CD4-positive, alpha-beta T cell (primary cell): ENCODE data around the gene RCAN2. TPM values are rescaled to one million over a fixed set of nuclear protein-coding genes. Genes with fewer than 3 reads are reported as not detected.

Source experiments
- ATAC-seq: fragments of 200-7000 bp; cut with Tn5 transposase; one replicate; pipeline ENCODE4 v1.10.0; 2022; ENCODE audit warnings: mild to moderate bottlenecking; ENCODE audit not compliant: poor library complexity
- CTCF ChIA-PET: fragments of 350-600 bp; sonication (Branson Sonifier 250); formaldehyde crosslinking; loops from one replicate; lab custom pipeline; 2021; ENCODE audit warnings: antibody characterized with exemption, inconsistent platforms; lab: Charles Lee
- POLR2A ChIA-PET: fragments of 350-600 bp; sonication (Branson Sonifier 250); formaldehyde crosslinking; loops from one replicate; lab custom pipeline; 2021; ENCODE audit warnings: antibody characterized with exemption, inconsistent platforms; lab: Charles Lee
- DNase-seq, 14 experiments: peaks; one replicate each; pipeline ENCODE4 v3.0.0-alpha.2; 2013 to 2020; ENCODE audit warnings: mixed read lengths in 2 of 14
- H3K27ac ChIP-seq, 2 donors: one replicate each; pipeline versions ENCODE4 v1.5.1 to v1.7.0; 2013; ENCODE audit warnings: low read length in 2 of 2, low read depth in 1 of 2, mild to moderate bottlenecking in 1 of 2
- H3K27me3 ChIP-seq, 2 experiments: 1 replicate in 1 of 2; 2 replicates in 1 of 2; pipeline versions ENCODE4 v1.6.1 to v1.7.0; 2013; ENCODE audit warnings: low read length in 2 of 2, control low read depth in 1 of 2, mild to moderate bottlenecking in 1 of 2, moderate library complexity in 1 of 2; ENCODE audit not compliant: insufficient read depth in 2 of 2, control insufficient read depth in 1 of 2
- H3K36me3 ChIP-seq: one replicate; pipeline ENCODE4 v1.6.1; 2013; ENCODE audit warnings: low read length, control low read depth; ENCODE audit not compliant: insufficient read depth
- H3K4me1 ChIP-seq: one replicate; pipeline ENCODE4 v1.6.1; 2013; ENCODE audit warnings: low read length, control low read depth; ENCODE audit not compliant: insufficient read depth
- H3K4me3 ChIP-seq: one replicate; pipeline ENCODE4 v1.5.1; 2013; ENCODE audit warnings: mild to moderate bottlenecking, low read length, moderate library complexity
- H3K9me3 ChIP-seq, 2 experiments: 1 replicate in 1 of 2; 2 replicates in 1 of 2; pipeline versions ENCODE4 v1.6.1 to v1.7.0; 2013; ENCODE audit warnings: low read length in 2 of 2, mild to moderate bottlenecking in 2 of 2, control low read depth in 1 of 2, moderate library complexity in 1 of 2; ENCODE audit not compliant: control insufficient read depth in 1 of 2, insufficient read depth in 1 of 2
- H3K27ac Mint-ChIP-seq: one replicate; pipeline ENCODE4 v1.8.0; 2020; ENCODE audit warnings: mixed read lengths
- H3K27me3 Mint-ChIP-seq: one replicate; pipeline ENCODE4 v1.8.0; 2021; ENCODE audit warnings: mixed read lengths
- H3K36me3 Mint-ChIP-seq: one replicate; pipeline ENCODE4 v1.8.0; 2021; ENCODE audit warnings: low read depth, mixed read lengths
- H3K4me1 Mint-ChIP-seq: one replicate; pipeline ENCODE4 v1.8.0; 2021; ENCODE audit warnings: low read depth, mixed read lengths
- H3K4me3 Mint-ChIP-seq: one replicate; pipeline ENCODE4 v1.8.0; 2020; ENCODE audit warnings: mild to moderate bottlenecking, mixed read lengths
- H3K9me3 Mint-ChIP-seq: one replicate; pipeline ENCODE4 v1.8.0; 2020; ENCODE audit warnings: mixed read lengths
- intact Hi-C, 2 experiments: fragments of 100-400 bp; cut with DNase I in 1 of 2; cut with micrococcal nuclease in 1 of 2; formaldehyde crosslinking; loops; one replicate each; pipeline versions ENCODE4 v1.15.1 to v1.9.0; 2023 to 2025; cut with DNase I, micrococcal nuclease
- total RNA-seq, 174 experiments: library from RNA in 2 of 174; stranded (reverse) in 2 of 174; gene quantifications; one replicate each; pipeline ENCODE4 v1.2.3 and lab custom pipeline; 2021 to 2026
- TF ChIP-seq, protein P1 (sequence below): fragments of 200-600 bp; IDR thresholded peaks from one replicate; pipeline ENCODE4 v1.8.0; 2022; ENCODE audit warnings: antibody characterized with exemption, mild to moderate bottlenecking

The RCAN2 gene
- total RNA-seq, 2 experiments from 2014 or later, result not detected

DNA sequence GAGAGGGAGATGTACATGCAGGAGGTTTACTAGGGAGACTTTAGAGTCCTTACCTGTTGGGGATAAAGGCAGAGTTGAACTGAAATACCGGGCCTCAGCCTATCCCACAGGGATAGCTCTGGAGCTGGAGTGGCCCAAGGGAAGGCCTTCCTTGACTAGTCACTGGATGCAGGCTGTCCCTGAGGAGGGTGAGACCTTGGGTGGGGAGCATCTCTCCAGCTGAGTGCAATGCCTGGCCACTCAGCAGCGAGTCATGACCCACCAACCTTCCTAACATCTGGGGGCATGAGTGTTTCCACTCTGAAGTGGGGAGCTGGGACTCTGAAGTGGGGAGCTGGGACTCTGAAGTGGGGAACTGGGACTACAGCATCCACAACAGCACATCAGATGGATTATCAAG, 274.4 kb downstream of the RCAN2 start:
- POLR2A ChIA-PET, result no interaction called here
- DNase-seq, result no peak

DNA sequence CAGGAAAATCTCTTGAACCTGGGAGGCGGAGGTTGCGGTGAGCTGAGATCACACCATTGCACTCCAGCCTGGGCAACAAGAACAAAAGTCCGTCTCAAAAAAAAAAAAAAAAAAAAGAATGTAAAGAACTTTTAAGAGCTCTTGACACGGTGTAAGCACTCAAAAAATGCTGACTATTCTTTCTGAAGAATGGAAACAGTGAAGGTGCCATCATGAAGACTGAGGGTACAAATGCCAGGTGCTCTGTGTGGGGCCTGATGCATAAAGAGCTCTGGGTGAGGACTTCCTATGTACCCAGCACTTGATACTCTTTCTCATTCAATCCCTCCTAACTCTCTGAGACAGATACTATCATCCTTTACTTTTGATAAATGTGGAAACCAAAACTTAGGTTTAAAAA, 275.5 kb downstream of the RCAN2 start:
- H3K27me3 ChIP-seq, result no peaks in the 10 kb centered on the region
- ChIA-PET CTCF (interaction anchor here (0.7 kb wide), 1 partner anchor 109 kb away, joined by 3 read pairs; no protein-coding TSS in a partner anchor), POLR2A (no interaction called here)
- Mint-ChIP-seq H3K9me3 (no peaks in the 10 kb centered on the region), H3K27me3 (no peaks in the 10 kb centered on the region), H3K4me3 (no peak overlapping the region), H3K4me1 (no peaks in the 10 kb centered on the region), H3K27ac (no peak overlapping the region), H3K36me3 (no peaks in the 10 kb centered on the region)
- intact Hi-C loops, result no loop called here
- H3K27ac ChIP-seq, result no peak overlapping the region
- H3K9me3 ChIP-seq, result no peaks in the 10 kb centered on the region
- H3K36me3 ChIP-seq, result no peaks in the 10 kb centered on the region
- ATAC-seq (no peak), DNase-seq (no peak)
- TF ChIP-seq, protein P1, sequence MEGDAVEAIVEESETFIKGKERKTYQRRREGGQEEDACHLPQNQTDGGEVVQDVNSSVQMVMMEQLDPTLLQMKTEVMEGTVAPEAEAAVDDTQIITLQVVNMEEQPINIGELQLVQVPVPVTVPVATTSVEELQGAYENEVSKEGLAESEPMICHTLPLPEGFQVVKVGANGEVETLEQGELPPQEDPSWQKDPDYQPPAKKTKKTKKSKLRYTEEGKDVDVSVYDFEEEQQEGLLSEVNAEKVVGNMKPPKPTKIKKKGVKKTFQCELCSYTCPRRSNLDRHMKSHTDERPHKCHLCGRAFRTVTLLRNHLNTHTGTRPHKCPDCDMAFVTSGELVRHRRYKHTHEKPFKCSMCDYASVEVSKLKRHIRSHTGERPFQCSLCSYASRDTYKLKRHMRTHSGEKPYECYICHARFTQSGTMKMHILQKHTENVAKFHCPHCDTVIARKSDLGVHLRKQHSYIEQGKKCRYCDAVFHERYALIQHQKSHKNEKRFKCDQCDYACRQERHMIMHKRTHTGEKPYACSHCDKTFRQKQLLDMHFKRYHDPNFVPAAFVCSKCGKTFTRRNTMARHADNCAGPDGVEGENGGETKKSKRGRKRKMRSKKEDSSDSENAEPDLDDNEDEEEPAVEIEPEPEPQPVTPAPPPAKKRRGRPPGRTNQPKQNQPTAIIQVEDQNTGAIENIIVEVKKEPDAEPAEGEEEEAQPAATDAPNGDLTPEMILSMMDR, result no peak
- no peak overlapping the region for H3K4me3 ChIP-seq
- no peaks in the 10 kb centered on the region for H3K4me1 ChIP-seq

More for the DNA sequence above, 274.4 kb downstream of the RCAN2 start:
- H3K4me3 Mint-ChIP-seq, result no peak overlapping the region
- Histone ChIP-seq H3K4me1 (no peaks in the 10 kb centered on the region), H3K36me3 (no peaks in the 10 kb centered on the region), H3K27me3 (no peaks in the 10 kb centered on the region), H3K4me3 (no peak overlapping the region), H3K27ac (no peak overlapping the region), H3K9me3 (no peaks in the 10 kb centered on the region)
- no peaks in the 10 kb centered on the region for H3K27me3 Mint-ChIP-seq
- TF ChIP-seq, protein P1, result no peak
- no peak overlapping the region for H3K27ac Mint-ChIP-seq
- no peaks in the 10 kb centered on the region for H3K4me1 Mint-ChIP-seq
- CTCF ChIA-PET, result no interaction called here
- intact Hi-C loops, result no loop called here
- H3K9me3 Mint-ChIP-seq, result no peaks in the 10 kb centered on the region
- ATAC-seq, result no peak
- no peaks in the 10 kb centered on the region for H3K36me3 Mint-ChIP-seq

DNA sequence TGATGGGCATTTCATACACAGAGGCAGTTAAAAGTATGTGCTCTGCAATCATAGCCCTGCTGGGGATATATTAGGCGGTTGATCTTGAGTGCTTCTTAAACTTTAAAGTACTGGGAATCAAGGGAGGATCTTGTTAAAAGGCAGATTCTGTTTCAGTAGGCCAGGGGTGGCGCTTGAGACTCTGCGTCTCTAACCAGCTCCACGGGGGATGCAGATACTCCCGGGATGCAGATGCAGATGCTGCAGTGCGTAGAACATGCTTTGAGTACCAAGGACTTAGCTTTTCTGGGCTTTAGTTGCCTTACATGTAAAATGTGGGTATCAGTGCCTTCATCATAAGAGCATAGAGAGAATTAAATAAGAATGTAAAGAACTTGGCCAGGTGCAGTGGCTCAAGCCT, 276.0 kb downstream of the RCAN2 start:
- no peaks in the 10 kb centered on the region for H3K4me1 ChIP-seq
- intact Hi-C loops, result no loop called here
- H3K4me3 ChIP-seq, result no peak overlapping the region
- POLR2A ChIA-PET, result no interaction called here
- CTCF ChIA-PET, result no interaction called here
- H3K36me3 ChIP-seq, result no peaks in the 10 kb centered on the region
- Mint-ChIP-seq H3K4me1 (no peaks in the 10 kb centered on the region), H3K36me3 (no peaks in the 10 kb centered on the region), H3K4me3 (no peak overlapping the region), H3K27ac (no peak overlapping the region), H3K9me3 (no peaks in the 10 kb centered on the region), H3K27me3 (no peaks in the 10 kb centered on the region)
- no peaks in the 10 kb centered on the region for H3K9me3 ChIP-seq
- no peak overlapping the region for H3K27ac ChIP-seq
- no peaks in the 10 kb centered on the region for H3K27me3 ChIP-seq
- DNase-seq (no peak), ATAC-seq (no peak)
- TF ChIP-seq, protein P1, result no peak
